Right atrium auricular region (tissue), 2 donors: ENCODE data around the gene OTULIN. TPM values are rescaled to one million over a fixed set of nuclear protein-coding genes. Genes with fewer than 3 reads are reported as not detected.

ENCODE experiments used
- DNase-seq: peaks from one replicate; pipeline ENCODE4 v3.0.0-alpha.2; 2019; ENCODE audit warnings: low spot score
- H3K27ac ChIP-seq, 2 donors: fragments of 200-600 bp; sonication (generic); 1 replicate in 1 of 2; 2 replicates in 1 of 2; pipeline ENCODE4 v1.5.1; 2016 to 2019
- H3K27me3 ChIP-seq, 2 donors: fragments of 200-600 bp; sonication (generic); one replicate each; pipeline versions ENCODE4 v1.5.1 to v1.6.0; 2017 to 2019
- H3K36me3 ChIP-seq: fragments of 200-600 bp; sonication (generic); one replicate; pipeline ENCODE4 v1.5.1; 2016
- H3K4me1 ChIP-seq, 2 donors: fragments of 200-600 bp; sonication (generic); one replicate each; pipeline versions ENCODE4 v1.5.1 to v1.6.0; 2017 to 2019
- H3K4me3 ChIP-seq, 2 donors: fragments of 200-600 bp; sonication (generic); 1 replicate in 1 of 2; 2 replicates in 1 of 2; pipeline ENCODE4 v1.5.1; 2017 to 2019; ENCODE audit warnings: mild to moderate bottlenecking in 1 of 2, moderate library complexity in 1 of 2
- H3K9me3 ChIP-seq, 2 donors: fragments of 200-600 bp; sonication (generic); one replicate each; pipeline ENCODE4 v1.5.1; 2019
- CTCF ChIP-seq, 2 donors: fragments of 200-600 bp; sonication (generic); IDR thresholded peaks; one replicate each; pipeline ENCODE4 v1.5.1; 2019; ENCODE audit warnings: antibody characterized with exemption in 2 of 2
- total RNA-seq, 2 donors: library from RNA; depleted of rRNA; stranded (reverse); fragments of >200 nt; gene quantifications; one replicate each; pipeline ENCODE4 v1.1.0, GENCODE V29; 2016

The OTULIN gene
- total RNA-seq, 2 donors from 2014 or later: 13.9 to 29.9 TPM

- Histone ChIP-seq H3K27ac (no peak overlapping the region), H3K36me3 (no peaks in the 10 kb centered on the region), H3K27me3 (no peaks in the 10 kb centered on the region), H3K9me3 (no peaks in the 10 kb centered on the region), H3K4me3 (no peak overlapping the region), H3K4me1 (peaks cover 0 to 19% of the 10 kb centered on the region in 2 donors)
- DNase-seq: no peak
- no peak for TF ChIP-seq CTCF (IDR thresholded peaks at IDR 0.05)
These were observed 58.4 kb downstream of the OTULIN start for GRCh38 chr5:14722923-14723322.

- no peak overlapping the region for H3K4me3 ChIP-seq
- no peaks in the 10 kb centered on the region for H3K9me3 ChIP-seq
- DNase-seq: no peak
- no peak for TF ChIP-seq CTCF (IDR thresholded peaks at IDR 0.05)
- no peak overlapping the region for H3K27ac ChIP-seq
- no peaks in the 10 kb centered on the region for H3K36me3 ChIP-seq
- H3K27me3 ChIP-seq: no peaks in the 10 kb centered on the region
- H3K4me1 ChIP-seq: peaks cover 0 to 23% of the 10 kb centered on the region in 2 donors
These were observed 59.2 kb downstream of the OTULIN start for GRCh38 chr5:14723701-14724132.

GRCh38 chr5:14724633-14725032 is 60.1 kb downstream of the OTULIN start:
- Histone ChIP-seq H3K36me3 (no peaks in the 10 kb centered on the region), H3K4me3 (no peak overlapping the region), H3K4me1 (peaks cover 0 to 23% of the 10 kb centered on the region in 2 donors), H3K9me3 (no peaks in the 10 kb centered on the region), H3K27ac (no peak overlapping the region), H3K27me3 (no peaks in the 10 kb centered on the region)
- TF ChIP-seq CTCF (IDR thresholded peaks at IDR 0.05): no peak
- no peak for DNase-seq

- no peak overlapping the region for H3K4me3 ChIP-seq
- H3K9me3 ChIP-seq: no peaks in the 10 kb centered on the region
- TF ChIP-seq CTCF (IDR thresholded peaks at IDR 0.05): no peak
- H3K27me3 ChIP-seq: no peaks in the 10 kb centered on the region
- peaks cover 8% of the 10 kb centered on the region for H3K36me3 ChIP-seq
- DNase-seq: no peak
- peaks cover 0 to 23% of the 10 kb centered on the region in 2 donors for H3K4me1 ChIP-seq
- no peak overlapping the region for H3K27ac ChIP-seq
These were observed 61.7 kb downstream of the OTULIN start for GRCh38 chr5:14726066-14726838.

GRCh38 chr5:14727428-14727865 is 62.9 kb downstream of the OTULIN start:
- H3K4me1 ChIP-seq: peaks cover 0 to 22% of the 10 kb centered on the region in 2 donors
- peaks cover 8% of the 10 kb centered on the region for H3K36me3 ChIP-seq

More at GRCh38 chr5:14727428-14727865, 62.9 kb downstream of the OTULIN start:
- peak; percentile 91 to 97 for TF ChIP-seq CTCF (IDR thresholded peaks at IDR 0.05)
- H3K27me3 ChIP-seq: no peaks in the 10 kb centered on the region
- no peak overlapping the region for H3K4me3 ChIP-seq
- no peaks in the 10 kb centered on the region for H3K9me3 ChIP-seq
- DNase-seq: peak; percentile 85
- peak overlapping the region in 1 of 2 donors; percentile 1 for H3K27ac ChIP-seq
